HG03342 (cell line): Measurements from ENCODE around the gene CDC27.
"Not testable (repeated sequence)": the region's sequence is repeated elsewhere in the genome, so short reads cannot be mapped to it uniquely, and the experiment has no call there.

Experiments
- ATAC-seq: cut with Tn5 transposase; IDR thresholded peaks from one replicate; pipeline ENCODE4 v1.9.1; 2021; ENCODE audit warnings: mild to moderate bottlenecking, moderate library complexity; ENCODE audit not compliant: unreplicated experiment

Gene CDC27

GRCh38 chr17:47076171-47076570 lies 112.9 kb downstream of the CDC27 start:
- ATAC-seq = no peak

DNA sequence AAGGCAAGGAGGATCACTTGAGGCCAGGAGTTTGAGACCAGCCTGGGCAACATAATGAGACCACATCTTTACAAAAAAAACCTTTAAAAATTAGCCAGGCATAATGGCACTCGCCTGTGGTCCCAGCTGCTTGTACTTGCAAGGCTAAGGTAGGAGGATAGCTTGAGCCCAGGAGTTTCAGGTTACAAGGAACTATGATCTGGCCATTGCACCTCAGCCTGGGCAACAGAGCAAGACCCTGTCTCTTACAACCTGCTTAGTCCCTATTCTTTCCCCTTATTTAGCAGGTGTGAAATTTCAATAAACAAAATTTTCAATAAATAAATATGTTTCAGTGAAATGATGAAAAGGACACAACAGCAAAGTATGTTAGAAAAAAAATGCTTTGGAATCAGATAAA lies 114.7 kb downstream of the CDC27 start:
- not testable (repeated sequence) for ATAC-seq

DNA sequence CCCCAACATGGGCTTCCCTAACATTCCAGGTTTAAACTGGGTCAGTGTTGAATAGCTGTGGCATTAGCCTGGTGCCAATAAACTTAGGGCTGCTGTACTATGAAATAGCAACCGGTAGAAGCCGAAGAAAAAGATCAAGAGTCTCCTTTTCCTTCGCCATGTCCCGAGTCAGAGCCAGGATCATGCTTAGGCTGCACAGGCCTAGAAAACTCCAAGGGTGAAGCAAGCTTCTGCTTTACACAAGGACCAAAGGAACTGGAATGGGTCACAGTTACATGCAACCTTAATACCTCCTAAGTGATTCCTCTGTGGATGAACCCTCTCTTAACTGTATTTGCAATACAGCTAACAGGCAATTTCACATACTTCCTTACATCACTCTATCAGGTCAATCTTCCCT lies 115.5 kb downstream of the CDC27 start:
- ATAC-seq = not testable (repeated sequence)

GRCh38 chr17:47072886-47073285 lies 116.2 kb downstream of the CDC27 start:
- ATAC-seq = no peak

GRCh38 chr17:47071171-47071570 lies 117.9 kb downstream of the CDC27 start:
- not testable (repeated sequence) for ATAC-seq

GRCh38 chr17:47070266-47070665 lies 118.8 kb downstream of the CDC27 start:
- not testable (repeated sequence) for ATAC-seq
